ACC112 (cell line): ENCODE data around the gene UEVLD.
"Not testable (repeated sequence)": the region's sequence is repeated elsewhere in the genome, so short reads cannot be mapped to it uniquely, and the experiment has no call there.

Experiments
- H2AFZ ChIP-seq: fragments of 200-600 bp; sonication (generic); one replicate; pipeline ENCODE4 v1.6.0; 2017; ENCODE audit warnings: antibody characterized with exemption, low read length; ENCODE audit not compliant: unreplicated experiment
- H3K27ac ChIP-seq: fragments of 200-600 bp; sonication (generic); 2 replicates; pipeline ENCODE4 v1.5.1; 2014; ENCODE audit warnings: low read depth, mild to moderate bottlenecking, antibody characterized with exemption, low read length, moderate library complexity
- H3K27me3 ChIP-seq: fragments of 200-600 bp; sonication (generic); 2 replicates; pipeline ENCODE4 v1.6.1; 2014; ENCODE audit warnings: mild to moderate bottlenecking, antibody characterized with exemption, low read length, moderate library complexity, mixed read lengths; ENCODE audit not compliant: insufficient read depth
- H3K36me3 ChIP-seq: fragments of 200-600 bp; sonication (generic); 2 replicates; pipeline ENCODE4 v1.6.1; 2016; ENCODE audit warnings: mild to moderate bottlenecking, antibody characterized with exemption, low read length, moderate library complexity, mixed read lengths; ENCODE audit not compliant: insufficient read depth
- H3K4me1 ChIP-seq: fragments of 200-600 bp; sonication (generic); one replicate; pipeline ENCODE4 v1.6.1; 2016; ENCODE audit warnings: low read length, mixed read lengths; ENCODE audit not compliant: insufficient read depth, unreplicated experiment, control insufficient read depth
- H3K4me3 ChIP-seq: fragments of 200-600 bp; sonication (generic); 2 replicates; pipeline ENCODE4 v1.5.1; 2014; ENCODE audit warnings: mild to moderate bottlenecking, low read depth, low read length
- H3K79me2 ChIP-seq: fragments of 200-600 bp; sonication (generic); one replicate; pipeline ENCODE4 v1.6.0; 2016; ENCODE audit warnings: low read length; ENCODE audit not compliant: control insufficient read depth, unreplicated experiment, insufficient read depth

The UEVLD gene

DNA sequence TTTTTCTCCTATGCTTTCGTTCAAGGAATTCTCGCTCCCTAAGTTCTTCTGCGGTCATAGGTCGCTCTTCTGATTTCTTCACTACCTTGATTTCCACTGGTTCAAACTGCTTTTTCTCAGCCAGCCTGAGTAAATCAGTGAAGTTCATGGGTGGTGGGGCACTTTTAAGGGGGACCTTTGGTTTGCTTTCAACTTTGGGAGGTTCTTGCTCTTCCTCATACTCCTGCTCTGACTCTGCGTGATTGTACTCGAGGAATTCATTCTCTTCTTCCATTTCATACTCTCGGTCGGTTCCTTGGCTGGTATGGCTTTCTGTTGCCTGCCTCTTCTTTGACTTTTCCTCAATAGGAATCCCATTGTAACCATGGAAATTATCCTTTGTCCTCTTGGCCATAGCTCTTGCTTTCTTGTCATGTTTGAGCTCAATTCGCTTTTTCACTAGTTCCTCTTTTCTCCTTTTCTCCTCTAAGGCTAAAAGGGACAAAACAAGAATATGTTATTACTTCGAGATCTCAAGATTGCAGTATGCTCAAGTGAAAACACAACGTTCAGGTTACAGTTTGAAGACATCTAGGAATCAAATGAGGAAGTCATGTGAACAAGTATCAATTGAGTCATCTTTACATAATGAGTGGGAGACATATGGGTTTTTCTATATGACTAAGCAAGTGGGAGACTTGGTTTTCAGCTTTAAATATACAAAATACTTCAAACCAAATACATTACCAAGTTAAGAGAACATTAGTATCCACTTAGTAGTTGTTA is 27.3 kb upstream of the UEVLD start:
- H3K36me3 ChIP-seq, result peaks cover 16% of the 10 kb centered on the region; the same call in 1 of the 2 replicates
- H3K4me1 ChIP-seq, result peaks cover 26% of the 10 kb centered on the region
- H3K27me3 ChIP-seq, result no peaks in the 10 kb centered on the region
- no peak overlapping the region for H2AFZ ChIP-seq
- H3K79me2 ChIP-seq, result peaks cover 43% of the 10 kb centered on the region
- H3K27ac ChIP-seq, result no peak overlapping the region
- H3K4me3 ChIP-seq, result no peak overlapping the region

DNA sequence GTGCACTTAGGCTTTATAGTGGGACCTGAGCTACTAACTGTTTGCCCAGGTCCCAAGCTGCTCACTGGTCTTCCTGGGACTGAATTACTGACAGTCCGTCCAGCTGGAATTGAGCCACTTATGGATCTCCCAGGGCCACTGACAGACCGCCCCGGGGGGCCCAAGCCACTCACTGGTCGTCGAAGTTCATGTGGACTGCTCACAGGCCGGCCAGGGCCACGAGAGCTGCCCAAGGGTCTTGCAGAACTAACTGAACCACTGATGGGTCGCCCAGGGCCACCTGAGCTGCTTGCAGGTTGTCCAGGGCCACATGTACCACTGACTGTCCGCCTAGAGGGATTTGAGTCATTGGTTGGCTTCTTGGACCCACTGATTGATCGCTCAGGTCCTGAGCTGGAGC is 26.1 kb upstream of the UEVLD start:
- H2AFZ ChIP-seq, result no peak overlapping the region
- H3K4me3 ChIP-seq, result no peak overlapping the region
- no peaks in the 10 kb centered on the region for H3K27me3 ChIP-seq
- H3K27ac ChIP-seq, result no peak overlapping the region
- peaks cover 26% of the 10 kb centered on the region for H3K4me1 ChIP-seq
- H3K36me3 ChIP-seq, result peaks cover 16% of the 10 kb centered on the region; the same call in 1 of the 2 replicates
- H3K79me2 ChIP-seq, result peaks cover 34% of the 10 kb centered on the region

DNA sequence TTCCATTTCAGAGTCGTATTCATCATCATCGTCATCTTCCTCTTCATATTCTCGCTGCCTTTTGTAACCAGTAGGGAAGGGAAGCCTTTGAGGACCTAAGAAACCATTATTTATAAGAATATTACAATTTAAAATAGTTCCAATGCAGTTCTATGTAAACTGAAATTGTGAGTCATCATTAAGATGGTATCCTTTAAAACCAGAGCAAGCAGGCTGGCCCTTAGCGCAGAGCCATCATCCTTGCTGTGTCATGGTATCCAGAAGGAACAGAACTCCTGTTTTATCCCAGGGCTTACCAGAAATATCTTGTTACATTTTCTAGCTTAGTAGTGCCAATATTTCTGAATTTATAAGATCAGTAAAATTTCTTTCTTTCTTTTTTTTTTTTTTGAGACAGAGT is 23.9 kb upstream of the UEVLD start:
- Histone ChIP-seq H3K4me1 (peaks cover 11% of the 10 kb centered on the region), H2AFZ (no peak overlapping the region), H3K27me3 (no peaks in the 10 kb centered on the region), H3K36me3 (peaks cover 16% of the 10 kb centered on the region), H3K4me3 (no peak overlapping the region), H3K79me2 (peaks cover 13% of the 10 kb centered on the region), H3K27ac (no peak overlapping the region)

DNA sequence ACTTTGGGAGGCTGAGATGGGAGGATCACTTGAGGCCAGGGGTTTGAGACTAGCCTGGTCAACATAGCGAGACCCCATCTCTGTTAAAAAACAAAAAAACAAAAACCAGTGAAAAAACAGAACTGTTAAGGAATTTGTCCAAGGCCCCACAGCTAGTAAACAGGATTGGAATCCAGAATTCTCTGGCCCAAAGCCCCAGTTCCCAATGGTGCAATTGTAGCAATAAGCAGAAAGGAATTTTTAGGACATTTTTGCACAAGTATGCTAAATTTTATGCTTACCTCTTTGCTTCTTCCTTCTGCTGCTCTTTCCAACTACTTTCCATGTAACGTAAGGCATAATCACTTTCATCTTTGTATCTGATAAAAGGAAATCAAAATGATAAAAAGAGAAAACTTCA is 22.7 kb upstream of the UEVLD start:
- Histone ChIP-seq H3K27ac (no peak overlapping the region), H3K4me1 (peaks cover 5% of the 10 kb centered on the region), H3K4me3 (no peak overlapping the region), H3K36me3 (peaks cover 20% of the 10 kb centered on the region), H2AFZ (no peak overlapping the region), H3K27me3 (no peaks in the 10 kb centered on the region), H3K79me2 (peaks cover 5% of the 10 kb centered on the region)

DNA sequence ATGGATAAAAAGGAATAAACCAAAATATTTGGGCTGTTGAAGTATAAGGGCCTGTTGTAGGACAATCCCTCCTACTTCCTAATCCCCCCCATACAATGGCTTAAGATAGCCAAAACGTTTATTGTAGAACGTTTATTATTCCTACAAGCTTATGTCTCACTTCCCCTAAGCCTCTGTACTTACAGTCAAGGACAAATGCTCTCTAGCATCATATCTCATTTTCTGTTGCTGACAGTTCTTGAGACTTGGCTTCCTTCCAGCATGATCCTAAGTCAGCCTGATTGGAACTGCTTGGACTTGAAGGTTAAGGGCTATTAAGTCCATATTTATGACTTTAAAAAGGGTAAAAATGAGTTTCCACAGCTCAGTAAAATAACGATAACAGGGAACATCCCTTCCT is 19.8 kb upstream of the UEVLD start:
- H3K79me2 ChIP-seq, result no peaks in the 10 kb centered on the region
- peaks cover 9% of the 10 kb centered on the region for H3K36me3 ChIP-seq

DNA sequence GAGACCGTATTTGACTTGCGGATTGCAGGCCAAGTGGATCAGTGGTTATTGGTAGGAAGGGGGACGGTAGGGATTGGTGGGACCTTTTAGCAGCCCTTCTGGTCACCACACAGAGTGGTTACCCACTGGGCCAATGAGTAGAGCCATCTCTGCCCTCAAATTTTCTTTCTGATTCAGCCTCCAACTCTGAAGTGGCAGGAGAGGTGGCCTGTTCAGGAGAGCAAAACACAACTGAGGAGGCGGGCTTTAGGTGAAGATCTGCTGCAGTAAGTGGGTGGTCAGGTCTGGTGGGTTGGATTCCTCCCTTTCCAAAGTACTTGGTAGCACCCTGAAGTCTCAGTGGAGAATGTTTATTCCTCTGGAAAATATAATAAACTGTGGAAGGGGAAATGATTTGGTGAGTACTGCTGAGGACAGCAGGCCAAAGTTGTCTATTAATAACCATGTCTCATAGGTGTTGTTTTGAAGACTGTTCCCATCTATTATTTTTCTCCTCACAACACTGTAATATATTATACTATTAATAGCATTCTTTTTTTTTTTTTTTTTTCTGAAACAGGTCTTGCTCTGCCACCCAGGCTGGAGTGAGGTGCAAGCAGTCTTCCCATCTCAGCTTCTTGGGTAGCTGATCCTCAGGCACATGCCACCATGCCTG is 12.5 kb upstream of the UEVLD start:
- H3K27me3 ChIP-seq, result no peaks in the 10 kb centered on the region
- H3K4me1 ChIP-seq, result no peaks in the 10 kb centered on the region
- no peak overlapping the region for H2AFZ ChIP-seq
- H3K4me3 ChIP-seq, result no peak overlapping the region
- H3K27ac ChIP-seq, result no peak overlapping the region
- no peaks in the 10 kb centered on the region for H3K79me2 ChIP-seq
- 0 out of 2 replicates have a peak, but pooled peaks cover 6% of the 10 kb centered on the region for H3K36me3 ChIP-seq

More for the DNA sequence above, 19.8 kb upstream of the UEVLD start:
- Histone ChIP-seq H3K27ac (no peak overlapping the region), H3K4me1 (no peaks in the 10 kb centered on the region), H2AFZ (no peak overlapping the region), H3K27me3 (no peaks in the 10 kb centered on the region), H3K4me3 (no peak overlapping the region)

DNA sequence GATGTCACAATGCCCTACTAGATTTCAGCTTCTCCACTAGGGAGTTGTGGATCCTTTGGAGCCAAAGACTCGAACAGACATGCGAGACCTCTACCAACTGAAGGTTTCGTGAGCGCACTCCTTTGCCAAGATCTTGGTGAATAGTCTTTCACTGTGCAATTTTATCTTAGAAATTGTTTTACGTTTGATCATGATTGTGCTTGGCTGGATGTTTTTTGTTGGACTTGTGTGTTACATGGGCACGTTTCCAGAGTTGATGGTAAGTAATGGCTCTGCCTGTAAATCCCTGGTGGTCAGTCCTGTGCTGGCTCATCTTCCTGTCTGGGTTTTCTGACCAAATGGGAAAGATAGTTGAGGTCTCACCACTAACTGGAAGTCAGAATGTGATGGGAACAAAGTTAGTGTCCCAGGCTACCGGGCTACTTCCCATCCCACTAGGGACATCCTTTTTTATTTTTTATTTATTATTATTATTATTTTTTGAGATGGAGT is 11.3 kb upstream of the UEVLD start, which contains the start of gene MISFA:
TSS of gene MISFA (plus strand) at position 51 of the 492 bp plus-strand sequence. CDS start at position 191, 140 bp downstream.
- no peak within 1 kb of the TSS for H3K27ac ChIP-seq
- H3K4me1 ChIP-seq, result no peaks in the 10 kb centered on the region
- H3K36me3 ChIP-seq, result peaks cover 10% of the 10 kb centered on the region; the same call in 1 of the 2 replicates
- no peak within 1 kb of the TSS for H2AFZ ChIP-seq
- no peaks in the 10 kb centered on the region for H3K27me3 ChIP-seq
- H3K4me3 ChIP-seq, result no peak within 1 kb of the TSS
- no peaks in the 10 kb centered on the region for H3K79me2 ChIP-seq

DNA sequence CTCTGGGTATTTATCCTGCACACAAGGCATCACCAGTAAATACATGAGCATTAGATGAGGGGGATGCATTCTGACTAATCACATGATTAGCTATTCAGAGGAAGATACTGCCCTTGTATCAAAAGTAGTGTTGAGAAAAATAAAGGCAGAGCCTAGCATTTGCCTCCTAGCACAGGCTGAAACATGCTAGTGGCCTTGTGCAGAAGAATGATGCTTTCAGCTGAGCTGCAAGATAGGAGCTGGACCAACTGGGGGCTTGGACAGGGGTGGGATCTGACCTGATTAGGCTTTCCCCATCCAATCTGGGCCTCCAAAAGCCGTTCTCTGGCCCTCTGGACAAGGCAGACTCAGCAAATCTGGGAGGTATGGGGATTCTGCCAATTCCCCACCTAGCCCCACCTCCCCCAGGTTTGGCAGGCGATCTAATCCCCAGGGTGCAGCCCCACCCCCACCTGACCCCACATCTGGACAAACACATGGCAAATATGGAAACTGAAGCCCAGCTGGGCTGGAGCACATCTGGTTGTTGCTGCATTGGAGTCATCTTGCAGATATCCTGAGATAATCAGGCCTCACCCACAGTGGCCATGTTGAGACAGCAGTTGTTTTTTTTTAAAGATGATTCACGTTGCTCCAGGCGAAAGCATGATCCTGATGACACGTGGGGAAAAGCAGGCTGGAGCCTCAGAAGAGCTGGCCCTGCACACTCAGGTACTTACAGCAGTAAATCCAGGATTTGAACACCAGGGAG is 6.6 kb upstream of the UEVLD start:
- Histone ChIP-seq H3K36me3 (peaks cover 10% of the 10 kb centered on the region; the same call in 1 of the 2 replicates), H3K4me3 (no peak overlapping the region), H3K79me2 (peaks cover 20% of the 10 kb centered on the region), H3K4me1 (peaks cover 12% of the 10 kb centered on the region), H3K27me3 (no peaks in the 10 kb centered on the region), H2AFZ (no peak overlapping the region), H3K27ac (no peak overlapping the region)

DNA sequence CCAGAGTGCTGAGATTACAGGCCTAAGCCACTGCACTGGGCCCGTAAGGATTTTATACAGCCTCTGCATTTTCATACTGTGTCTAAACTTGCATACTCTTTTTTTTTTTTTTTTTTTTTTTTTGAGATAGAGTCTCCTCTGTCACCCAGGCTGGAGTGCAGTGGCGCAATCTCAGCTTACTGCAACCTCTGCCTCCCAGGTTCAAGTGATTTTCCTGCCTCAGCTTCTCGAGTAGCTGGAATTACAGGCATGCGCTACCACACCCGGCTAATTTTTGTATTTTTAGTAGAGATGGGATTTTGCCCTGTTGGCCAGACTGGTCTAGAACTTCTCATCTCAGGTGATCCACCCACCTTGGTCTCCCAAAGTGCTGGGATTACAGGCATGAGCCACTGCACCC is 5.6 kb upstream of the UEVLD start:
- H3K27me3 ChIP-seq, H3K27ac ChIP-seq, H2AFZ ChIP-seq, H3K4me3 ChIP-seq: not testable (repeated sequence)
- Histone ChIP-seq H3K4me1 (peaks cover 19% of the 10 kb centered on the region), H3K79me2 (peaks cover 31% of the 10 kb centered on the region), H3K36me3 (peaks cover 10% of the 10 kb centered on the region; the same call in 1 of the 2 replicates)

DNA sequence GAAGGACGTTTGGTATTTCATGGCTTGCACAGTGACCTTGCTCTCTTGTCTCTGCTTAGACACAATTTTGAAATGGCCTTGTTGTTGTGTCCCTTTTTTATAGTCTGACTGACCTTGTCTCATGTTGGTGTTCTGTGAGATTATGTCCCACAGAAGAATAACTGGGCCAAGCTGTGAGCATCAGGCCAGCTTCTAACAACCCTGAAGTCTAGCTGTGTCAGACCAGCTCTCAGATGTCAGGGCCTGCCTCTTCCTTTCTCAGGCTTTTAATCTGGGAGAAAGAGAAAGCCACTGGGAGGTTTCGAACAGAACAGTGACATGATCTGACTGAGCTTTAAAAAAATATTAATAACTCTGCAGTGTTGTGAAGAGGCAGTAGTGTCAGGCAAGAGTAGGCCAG is 2.0 kb upstream of the UEVLD start:
- Histone ChIP-seq H3K4me1 (peaks cover 24% of the 10 kb centered on the region), H3K27ac (no peak overlapping the region), H3K79me2 (peaks cover 58% of the 10 kb centered on the region), H3K4me3 (peak overlapping the region; percentile 81), H2AFZ (no peak overlapping the region), H3K36me3 (peaks cover 2% of the 10 kb centered on the region; the same call in 1 of the 2 replicates), H3K27me3 (no peaks in the 10 kb centered on the region)
